Smooth muscle cell (in vitro differentiated cells): ENCODE results near the gene HLA-DQA1. TPM values are rescaled to one million over a fixed set of nuclear protein-coding genes. Genes with fewer than 3 reads are reported as not detected.
A peak's percentile ranks its signal among the peaks of the same experiment; 100 is the strongest.

Source experiments
- DNase-seq: peaks from one replicate; lab custom pipeline; 2025; ENCODE audit not compliant: unreplicated experiment; lab: John Stamatoyannopoulos, UW
- H2AFZ ChIP-seq: fragments of 200-600 bp; sonication (generic); 2 replicates; pipeline ENCODE4 v1.6.0; 2016; ENCODE audit warnings: antibody characterized with exemption, low read depth, mild to moderate bottlenecking
- H3F3A ChIP-seq: fragments of 200-600 bp; sonication (generic); 2 replicates; pipeline ENCODE4 v1.6.0; 2017; ENCODE audit warnings: antibody characterized with exemption, low read depth
- H3K27ac ChIP-seq: fragments of 200-600 bp; sonication (generic); 2 replicates; pipeline ENCODE4 v1.5.1; 2016; ENCODE audit warnings: low read depth, mild to moderate bottlenecking
- H3K27me3 ChIP-seq: fragments of 200-600 bp; sonication (generic); 2 replicates; pipeline ENCODE4 v1.6.1; 2016; ENCODE audit warnings: low read depth, mild to moderate bottlenecking
- H3K36me3 ChIP-seq: fragments of 200-600 bp; sonication (generic); 2 replicates; pipeline ENCODE4 v1.5.1; 2016; ENCODE audit warnings: low read depth
- H3K4me1 ChIP-seq: fragments of 200-600 bp; sonication (generic); 2 replicates; pipeline ENCODE4 v1.5.1; 2016; ENCODE audit warnings: low read depth
- H3K4me2 ChIP-seq: fragments of 200-600 bp; sonication (generic); 2 replicates; pipeline ENCODE4 v1.6.0; 2016; ENCODE audit warnings: mild to moderate bottlenecking
- H3K4me3 ChIP-seq: fragments of 200-600 bp; sonication (generic); 2 replicates; pipeline ENCODE4 v1.5.1; 2016; ENCODE audit warnings: mild to moderate bottlenecking
- H3K79me2 ChIP-seq: fragments of 200-600 bp; sonication (generic); 2 replicates; pipeline ENCODE4 v1.6.0; 2016; ENCODE audit warnings: low read depth, mild to moderate bottlenecking
- H3K9ac ChIP-seq: fragments of 200-600 bp; sonication (generic); 2 replicates; pipeline ENCODE4 v1.6.0; 2016; ENCODE audit warnings: low read depth
- H3K9me3 ChIP-seq: fragments of 200-600 bp; sonication (generic); replicated peaks from 2 replicates; pipeline ENCODE4 v1.5.1; 2016; ENCODE audit warnings: low read depth
- H4K20me1 ChIP-seq: fragments of 200-600 bp; sonication (generic); 2 replicates; pipeline ENCODE4 v1.6.0; 2016; ENCODE audit warnings: low read depth
- CTCF ChIP-seq: fragments of 200-600 bp; sonication (generic); IDR thresholded peaks from 2 replicates; pipeline ENCODE4 v1.5.1; 2017; ENCODE audit warnings: borderline replicate concordance, mild to moderate bottlenecking, antibody characterized with exemption; ENCODE audit not compliant: insufficient read depth, poor library complexity, severe bottlenecking
- WGBS: methylation state at CpG from one replicate; pipeline ENCODE4 v1.1.7; 2016; ENCODE audit warnings: low lambda C conversion rate; 5-methylcytosine and 5-hydroxymethylcytosine counted together
- polyA plus RNA-seq: library from polyadenylated mRNA; unstranded; fragments of >200 nt; fragmentation: Nextera tagmentation; extraction: Ambion mirVana; gene quantifications from 2 replicates; pipeline ENCODE4 v1.2.1, GENCODE V29; 2016
- total RNA-seq: library from RNA; depleted of rRNA; stranded (reverse); fragments of >200 nt; gene quantifications from 2 replicates; pipeline ENCODE4 v1.2.3, GENCODE V29; 2014

HLA-DQA1 gene
- total and polyA plus RNA-seq, 2 experiments from 2014 or later, result 1.0 TPM; not detected in 1

DNA sequence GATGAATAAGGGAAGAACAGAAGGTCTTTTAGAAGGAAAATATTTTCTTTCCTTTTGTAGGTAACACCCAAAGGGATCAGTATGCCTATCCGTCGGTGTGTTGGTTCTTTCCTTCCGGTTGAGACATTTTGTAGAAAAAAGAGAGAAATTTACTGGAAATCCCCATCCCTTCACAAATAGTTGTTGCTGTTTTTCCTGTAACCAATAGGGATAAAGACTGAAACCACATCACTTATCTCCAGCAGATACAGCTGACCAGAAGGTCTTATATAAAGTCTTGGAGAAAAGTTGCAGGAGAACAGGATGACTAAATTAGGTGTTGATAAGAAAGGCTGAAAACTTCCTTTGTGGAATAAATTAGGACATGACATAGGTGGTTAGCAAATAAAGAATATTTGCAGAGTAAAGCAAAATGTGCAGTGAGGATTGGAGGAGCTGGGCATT, 32.8 kb upstream of the HLA-DQA1 start:
- WGBS, result 41% methylated on average over 3 of the region's 3 CpGs
- no peak for DNase-seq
- Histone ChIP-seq H3K4me3 (no peak overlapping the region), H2AFZ (peak overlapping the region; percentile 49), H4K20me1 (no peaks in the 10 kb centered on the region), H3K27me3 (no peaks in the 10 kb centered on the region), H3K27ac (peak overlapping the region; percentile 82), H3F3A (no peaks in the 10 kb centered on the region), H3K36me3 (no peaks in the 10 kb centered on the region), H3K79me2 (no peaks in the 10 kb centered on the region), H3K4me2 (peak overlapping the region; percentile 52), H3K9me3 (no peaks in the 10 kb centered on the region), H3K4me1 (peaks cover 3% of the 10 kb centered on the region), H3K9ac (peak overlapping the region; percentile 7)
- no peak for TF ChIP-seq CTCF

- Histone ChIP-seq H3K4me3 (no peak overlapping the region), H3K27ac (no peak overlapping the region), H3K79me2 (no peaks in the 10 kb centered on the region), H3K4me2 (no peak overlapping the region), H2AFZ (no peak overlapping the region), H3K9me3 (no peaks in the 10 kb centered on the region), H3K36me3 (no peaks in the 10 kb centered on the region), H3K4me1 (peaks cover 5% of the 10 kb centered on the region), H3K9ac (no peak overlapping the region), H3K27me3 (no peaks in the 10 kb centered on the region), H3F3A (no peaks in the 10 kb centered on the region), H4K20me1 (no peaks in the 10 kb centered on the region)
- DNase-seq, result no peak
- no peak for TF ChIP-seq CTCF
- WGBS, result 96% methylated on average over 4 of the region's 4 CpGs
Measured at GRCh38 chr6:32607263-32607987, 29.8 kb upstream of the HLA-DQA1 start.

DNA sequence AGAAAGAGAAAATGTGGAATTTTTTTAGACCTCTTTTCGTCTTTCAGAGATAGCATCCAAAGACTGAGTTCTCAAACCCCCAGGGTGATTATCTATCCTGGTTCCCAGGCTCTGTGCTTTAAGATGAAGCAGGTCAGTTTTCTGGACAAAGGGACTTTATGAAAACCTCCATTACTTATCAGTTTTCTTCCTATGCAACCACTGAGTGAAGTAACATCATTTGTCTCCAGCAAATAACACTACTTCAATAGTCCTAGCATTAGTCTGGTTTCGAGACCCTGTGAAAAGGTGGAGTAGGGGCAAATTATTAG, 29.3 kb upstream of the HLA-DQA1 start:
- Histone ChIP-seq H2AFZ (no peak overlapping the region), H3K4me2 (no peak overlapping the region), H3F3A (no peaks in the 10 kb centered on the region), H3K9ac (no peak overlapping the region), H3K36me3 (no peaks in the 10 kb centered on the region), H3K9me3 (no peaks in the 10 kb centered on the region), H3K27ac (no peak overlapping the region), H4K20me1 (no peaks in the 10 kb centered on the region), H3K79me2 (no peaks in the 10 kb centered on the region), H3K4me1 (peaks cover 5% of the 10 kb centered on the region), H3K4me3 (no peak overlapping the region), H3K27me3 (no peaks in the 10 kb centered on the region)
- 90% methylated on average over 2 of the region's 2 CpGs for WGBS
- no peak for TF ChIP-seq CTCF
- DNase-seq, result no peak

DNA sequence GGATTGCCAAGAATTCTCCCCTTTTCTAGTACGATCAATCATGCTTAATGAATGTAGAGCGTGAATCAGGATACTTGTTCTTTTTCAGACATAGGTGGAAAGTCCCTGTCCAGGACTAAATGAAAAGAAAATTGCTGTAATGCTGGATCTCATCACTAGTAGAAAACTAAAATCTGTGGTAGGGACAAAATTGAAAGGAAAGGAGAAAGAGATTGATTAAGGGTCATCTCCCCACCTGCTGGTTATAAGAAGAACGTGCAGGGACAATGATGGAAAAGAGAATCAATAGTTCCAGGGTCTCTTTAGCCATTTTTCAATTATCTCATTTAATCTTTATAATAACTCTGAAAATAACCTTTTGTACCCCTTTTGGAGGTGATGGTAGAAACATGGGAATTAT, 28.8 kb upstream of the HLA-DQA1 start:
- H3K9me3 ChIP-seq, result no peaks in the 10 kb centered on the region
- H4K20me1 ChIP-seq, result no peaks in the 10 kb centered on the region
- no peak overlapping the region for H3K27ac ChIP-seq
- no peak overlapping the region for H2AFZ ChIP-seq
- H3K79me2 ChIP-seq, result no peaks in the 10 kb centered on the region
- DNase-seq, result no peak
- peak; percentile 27 for TF ChIP-seq CTCF
- WGBS, result 77% methylated on average over 3 of the region's 3 CpGs
- no peaks in the 10 kb centered on the region for H3K36me3 ChIP-seq
- no peak overlapping the region for H3K4me2 ChIP-seq
- H3K27me3 ChIP-seq, result no peaks in the 10 kb centered on the region
- H3F3A ChIP-seq, result no peaks in the 10 kb centered on the region
- peaks cover 5% of the 10 kb centered on the region for H3K4me1 ChIP-seq
- H3K9ac ChIP-seq, result no peak overlapping the region
- H3K4me3 ChIP-seq, result no peak overlapping the region
